T-helper 9 cell (primary cell): ENCODE measurements around the gene VPS4B.
"Not testable (repeated sequence)": the region's sequence is repeated elsewhere in the genome, so short reads cannot be mapped to it uniquely, and the experiment has no call there.

ENCODE experiments used
- DNase-seq: peaks from one replicate; pipeline ENCODE4 v3.0.0-alpha.2; 2020

Gene VPS4B

DNA sequence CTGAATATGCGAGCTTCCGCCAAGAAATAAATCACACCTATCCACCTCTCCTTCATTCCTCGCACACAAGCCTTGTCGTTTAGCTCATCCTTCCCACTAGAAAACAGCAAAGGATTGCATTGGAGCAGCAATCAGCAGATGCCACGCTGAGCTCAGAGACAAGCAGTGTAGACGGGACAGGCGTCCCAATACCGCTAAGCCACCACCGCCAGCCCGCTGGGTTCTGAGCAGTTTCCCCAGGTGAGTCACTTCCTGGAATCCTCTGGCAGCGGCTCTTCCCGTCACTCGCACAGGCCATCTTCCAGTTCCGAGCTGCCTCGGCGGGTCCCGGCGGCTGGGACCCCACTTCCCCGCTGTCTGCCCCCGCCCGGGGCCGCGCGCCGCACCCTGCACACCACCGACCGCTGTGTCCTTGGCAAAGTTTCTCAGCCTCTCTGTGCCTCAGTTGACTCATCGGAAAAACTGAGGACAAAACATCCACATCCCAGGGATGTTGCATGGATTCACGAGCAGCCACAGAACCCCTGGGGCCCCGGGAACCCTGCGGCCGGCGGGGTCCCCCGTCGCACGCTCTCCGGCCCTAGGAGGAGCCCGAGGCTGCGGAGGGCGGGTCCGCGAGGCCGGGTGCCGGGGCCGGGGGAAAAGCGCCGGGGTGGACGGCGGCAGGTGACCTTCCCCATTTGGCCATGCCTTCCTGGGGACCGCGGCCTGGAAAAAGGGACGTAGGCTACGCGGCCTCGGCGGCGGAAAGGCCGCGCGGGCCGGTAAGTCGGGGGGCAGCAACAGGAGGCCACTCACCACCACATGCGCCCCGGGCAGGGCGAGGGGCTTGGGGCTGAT is 55.8 kb downstream of the VPS4B start:
- peak; percentile 64 for DNase-seq

DNA sequence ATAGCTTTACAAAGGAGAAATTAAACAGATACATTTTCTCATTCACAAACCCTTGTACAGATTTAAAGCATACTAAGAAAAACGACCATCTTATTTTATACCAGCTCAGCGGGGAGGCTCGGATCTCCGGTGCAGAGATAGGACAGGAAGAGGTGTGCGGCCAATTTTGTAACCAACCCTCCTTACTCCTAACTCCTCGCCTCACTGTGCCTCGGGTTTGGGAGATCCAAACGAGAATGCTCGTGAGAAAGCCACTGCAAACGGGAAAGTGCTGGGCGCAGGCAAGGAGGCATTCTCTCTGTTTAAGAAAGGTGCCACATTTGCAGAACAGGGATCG is 56.4 kb downstream of the VPS4B start:
- no peak for DNase-seq

DNA sequence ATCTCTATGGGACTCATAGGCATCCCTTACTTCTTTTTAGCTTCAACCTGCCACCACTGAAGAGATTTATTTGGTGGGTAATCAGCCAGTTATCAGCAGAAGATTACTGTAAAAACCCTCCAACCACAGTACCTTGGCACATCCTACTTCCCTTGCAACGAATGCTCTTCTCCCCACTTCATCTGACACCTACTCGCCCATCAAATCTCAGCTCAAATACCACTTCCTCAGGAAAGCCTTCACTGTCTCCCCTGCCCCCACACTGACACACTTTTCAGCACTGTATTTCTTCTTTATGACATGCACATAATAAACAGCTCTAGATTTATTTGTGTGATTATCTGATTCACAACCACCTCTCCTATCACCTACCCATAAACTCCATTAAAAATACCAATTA is 58.3 kb downstream of the VPS4B start:
- peak; percentile 27 for DNase-seq

DNA sequence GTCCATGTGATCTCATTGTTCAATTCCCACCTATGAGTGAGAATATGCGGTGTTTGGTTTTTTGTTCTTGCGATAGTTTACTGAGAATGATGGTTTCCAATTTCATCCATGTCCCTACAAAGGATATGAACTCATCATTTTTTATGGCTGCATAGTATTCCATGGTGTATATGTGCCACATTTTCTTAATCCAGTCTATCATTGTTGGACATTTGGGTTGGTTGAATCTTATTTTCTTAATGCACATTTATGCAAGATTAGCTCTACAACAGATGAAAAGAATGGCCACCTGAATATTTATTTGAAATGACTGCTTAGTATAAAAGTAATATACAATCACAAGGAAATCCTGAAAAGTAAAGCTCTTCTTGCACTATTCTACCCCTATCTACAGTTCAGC is 58.9 kb downstream of the VPS4B start:
- DNase-seq = not testable (repeated sequence)

DNA sequence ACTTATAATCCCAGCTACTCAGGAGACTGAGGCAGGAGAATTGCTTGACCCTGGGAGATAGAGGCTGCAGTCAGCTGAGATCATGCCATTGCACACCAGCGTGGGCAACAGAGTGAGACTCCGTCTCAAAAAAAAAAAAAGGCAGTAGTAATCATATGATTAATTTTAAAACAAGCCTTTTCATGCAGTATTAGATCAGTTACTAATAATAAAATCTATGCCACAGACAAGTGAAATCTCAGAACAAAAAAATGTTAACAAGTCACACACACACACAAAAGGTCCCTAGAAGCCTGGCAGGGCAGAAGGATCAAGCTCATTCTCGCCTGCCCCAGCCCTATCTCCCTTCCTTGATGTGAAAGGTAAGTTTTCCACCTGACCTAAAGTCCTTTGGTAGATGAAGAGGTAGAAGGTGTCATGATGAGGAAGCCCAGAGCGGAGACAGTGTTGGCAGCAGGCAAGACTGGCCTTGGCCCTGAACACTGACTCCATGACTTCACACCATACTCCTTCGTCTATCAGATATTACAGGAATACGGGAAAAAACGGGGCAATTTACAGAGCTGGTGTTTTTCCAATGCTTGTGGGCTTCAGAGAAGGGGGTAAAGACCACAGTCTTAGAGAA is 65.9 kb downstream of the VPS4B start:
- no peak for DNase-seq

DNA sequence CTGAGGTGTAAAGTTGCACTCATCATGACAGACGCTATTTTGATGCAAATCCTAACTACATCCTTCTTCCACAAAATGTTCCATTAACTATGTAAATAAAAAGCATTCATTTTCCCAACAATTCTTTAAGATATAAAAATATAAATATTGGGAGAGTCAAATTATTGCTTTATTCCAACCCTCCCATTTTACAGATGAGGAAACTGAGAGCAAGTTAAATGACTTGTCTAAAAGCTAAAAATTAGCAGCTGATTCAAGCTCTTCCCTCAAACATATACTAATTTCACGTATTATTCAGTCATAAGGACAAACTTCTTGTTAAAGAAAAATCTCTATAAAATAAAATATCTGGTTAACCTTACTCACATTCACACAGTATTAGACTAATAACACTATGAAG is 72.0 kb downstream of the VPS4B start:
- no peak for DNase-seq

DNA sequence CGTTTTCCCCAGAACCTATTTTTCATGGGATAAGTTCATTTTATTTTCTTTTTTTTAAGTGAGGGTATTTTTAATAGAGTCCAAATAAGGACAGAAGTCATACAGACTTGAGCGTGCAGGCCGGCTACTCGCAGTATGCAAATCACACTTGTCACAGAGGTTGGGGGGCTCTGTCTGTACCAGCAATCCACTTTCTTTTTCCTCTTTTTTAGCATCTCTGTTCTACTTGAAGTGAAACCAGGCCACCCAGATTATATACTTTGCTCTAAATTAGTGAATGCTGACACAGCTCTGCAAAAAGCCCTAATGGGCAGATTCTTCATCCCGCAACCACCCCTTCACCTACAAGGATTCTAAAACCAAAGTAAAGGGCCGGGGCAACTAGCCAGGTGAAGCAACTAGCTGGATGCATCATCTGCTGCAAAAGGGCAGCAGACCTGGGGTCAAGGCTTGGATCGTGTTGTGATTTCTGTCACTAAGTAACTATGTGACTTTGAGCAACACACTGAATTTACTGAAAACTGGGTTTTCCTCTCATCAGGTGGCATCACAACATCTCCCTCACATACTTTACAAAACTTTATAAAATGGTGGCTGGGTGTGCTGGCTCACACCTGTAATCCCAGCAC is 73.7 kb downstream of the VPS4B start:
- no peak for DNase-seq

DNA sequence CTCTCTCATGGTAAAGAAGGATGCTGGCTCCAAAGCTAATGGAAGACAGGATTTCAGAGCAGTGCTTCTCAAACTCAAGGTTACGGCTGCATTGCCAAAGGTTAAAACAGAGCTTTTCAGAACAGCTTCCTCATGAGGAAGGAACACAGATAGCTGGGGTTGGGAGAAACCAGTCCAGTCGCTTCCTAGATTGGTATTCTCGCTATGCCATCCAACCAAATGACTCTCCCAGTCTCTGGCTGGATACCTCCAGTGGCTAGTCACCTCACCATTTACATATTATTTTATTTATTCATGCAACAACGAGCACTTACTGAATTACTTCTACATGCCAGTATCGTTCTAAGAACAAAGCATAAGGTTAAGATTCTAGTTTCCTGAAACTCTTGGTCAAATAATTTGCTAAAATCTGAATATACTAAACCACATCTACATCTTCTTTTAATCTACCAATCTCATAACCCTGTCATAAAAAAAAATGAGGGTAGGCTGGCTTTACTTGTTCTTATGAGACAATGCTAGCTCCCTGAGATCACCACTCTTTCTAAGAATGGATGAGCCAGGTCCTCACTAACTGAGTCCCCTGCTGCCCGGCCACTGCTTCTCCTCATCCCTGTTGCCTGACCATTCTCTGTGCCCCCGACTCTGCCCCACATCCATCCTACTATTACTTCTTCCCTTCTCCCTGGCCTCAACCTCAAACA is 75.6 kb downstream of the VPS4B start:
- DNase-seq = no peak

DNA sequence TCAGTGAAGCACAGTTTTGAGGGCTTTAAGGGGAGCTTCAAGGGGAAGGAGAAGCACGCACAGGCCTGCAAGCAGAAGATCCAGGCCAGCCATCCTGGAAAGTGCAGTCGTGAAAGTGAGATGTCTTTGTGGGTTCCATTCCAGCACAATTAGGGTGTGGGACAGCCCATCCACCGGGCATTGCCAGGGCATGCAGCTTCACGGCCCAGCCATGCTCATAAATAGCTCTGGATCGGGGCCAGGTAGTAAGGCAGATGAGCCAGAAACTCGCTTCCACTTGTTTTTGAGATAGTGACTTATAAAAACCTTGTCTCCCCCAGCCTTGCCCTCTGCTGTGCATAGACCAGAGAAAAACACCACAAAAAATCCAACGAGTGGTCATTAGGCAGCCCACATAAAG is 76.2 kb downstream of the VPS4B start:
- DNase-seq = no peak

DNA sequence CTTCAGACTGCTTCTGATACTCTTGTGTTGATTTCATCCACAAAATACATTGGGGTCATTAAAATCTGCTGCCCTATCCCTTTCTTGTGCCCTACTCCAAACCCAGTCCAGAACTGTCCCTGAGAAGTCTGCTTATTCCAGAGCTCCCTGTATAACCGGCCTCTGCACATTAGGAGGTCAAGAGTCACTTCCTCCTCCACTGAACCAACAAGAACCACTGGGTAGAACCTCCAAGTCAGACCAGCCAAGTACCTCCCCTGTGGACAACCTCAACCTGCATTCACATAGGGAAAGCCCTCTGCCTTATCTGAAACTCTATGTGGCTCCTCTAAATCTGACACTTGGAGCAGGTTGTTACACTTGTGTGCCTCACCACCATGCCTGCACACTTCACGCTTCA is 77.4 kb downstream of the VPS4B start:
- no peak for DNase-seq

DNA sequence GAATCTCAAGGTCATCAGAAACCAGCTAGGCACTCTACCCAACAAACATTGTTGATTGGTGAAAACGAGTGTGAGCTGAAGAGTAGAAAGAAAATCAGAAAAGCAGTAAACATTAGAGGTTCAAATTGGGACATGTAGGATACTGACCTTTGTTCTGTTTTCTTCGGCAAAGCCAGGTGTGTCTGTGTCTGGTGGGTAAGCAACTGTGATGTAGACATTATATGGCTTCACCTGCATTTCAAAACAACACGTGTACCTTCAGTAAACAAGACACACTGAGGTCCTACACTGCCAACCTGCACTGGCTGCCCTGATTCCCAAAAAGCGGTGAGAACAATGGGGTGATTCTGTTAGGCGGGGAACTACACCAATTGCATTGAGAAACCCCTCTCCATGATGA is 78.0 kb downstream of the VPS4B start:
- DNase-seq = no peak

DNA sequence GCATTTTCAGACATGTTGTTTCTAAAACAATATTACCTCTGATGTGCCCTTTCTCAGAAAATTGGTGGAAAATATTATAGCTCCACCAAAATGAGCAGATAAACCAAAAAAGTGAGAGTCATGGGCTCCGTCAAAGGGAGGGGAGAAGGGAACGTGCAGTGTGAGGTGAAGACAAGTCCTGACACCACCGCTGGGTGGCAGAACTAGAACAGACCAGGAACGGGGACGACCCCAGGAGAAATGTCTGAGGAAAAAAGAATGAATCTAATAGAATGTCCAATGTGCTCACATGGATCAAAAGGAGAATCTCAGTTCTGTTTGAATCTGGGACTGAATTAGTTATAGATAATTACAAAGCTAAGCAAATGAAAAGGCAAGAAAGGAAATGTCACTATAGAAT is 80.1 kb downstream of the VPS4B start:
- DNase-seq = no peak

DNA sequence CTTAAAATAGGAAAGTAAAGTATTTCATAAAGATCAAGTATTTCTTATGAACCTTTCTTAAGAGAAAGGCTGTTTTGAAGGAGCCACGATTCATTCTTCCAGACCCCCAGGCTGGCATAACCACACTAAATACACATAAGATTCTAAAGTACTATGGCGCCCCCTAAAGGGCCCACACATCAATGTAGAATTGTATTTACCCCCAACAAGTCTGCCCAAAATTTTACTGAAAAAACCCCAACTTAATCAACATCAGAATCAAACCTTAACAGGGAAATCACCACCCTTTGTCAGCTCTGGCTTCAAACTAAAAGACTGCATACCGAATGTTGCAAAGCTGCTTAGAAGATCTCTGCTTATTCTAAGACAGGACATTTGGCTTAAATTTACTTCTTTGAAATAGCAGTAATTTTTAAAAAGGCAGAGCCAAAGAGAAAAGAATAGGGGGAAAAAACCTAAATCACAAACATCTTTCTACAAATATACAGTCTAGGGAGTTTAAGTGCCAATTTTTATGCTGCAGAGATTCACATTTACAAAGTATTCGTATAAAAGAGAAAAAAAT is 82.3 kb downstream of the VPS4B start:
- peak; percentile 29 for DNase-seq
